Left forelimb (tissue), 1 donor: Measurements from ENCODE around the gene ROCK2.
"Not testable (repeated sequence)": the region's sequence is repeated elsewhere in the genome, so short reads cannot be mapped to it uniquely, and the experiment has no call there.

Experiments
- DNase-seq: peaks from one replicate; pipeline ENCODE4 v3.0.0-alpha.2; 2018; ENCODE audit warnings: low spot score

ROCK2 gene

GRCh38 chr2:11177871-11178690 is 166.4 kb downstream of the ROCK2 start:
- DNase-seq: no peak

GRCh38 chr2:11175293-11175795 is 169.1 kb downstream of the ROCK2 start:
- DNase-seq: no peak

- no peak for DNase-seq
Observed at GRCh38 chr2:11174222-11174621, 170.2 kb downstream of the ROCK2 start.

- DNase-seq: no peak
Observed at GRCh38 chr2:11169333-11169732, 175.1 kb downstream of the ROCK2 start.

GRCh38 chr2:11168488-11168887 is 175.9 kb downstream of the ROCK2 start:
- DNase-seq: no peak

- no peak for DNase-seq
Observed at GRCh38 chr2:11166476-11166875, 178.0 kb downstream of the ROCK2 start.

GRCh38 chr2:11165046-11165445 is 179.4 kb downstream of the ROCK2 start:
- not testable (repeated sequence) for DNase-seq

DNA sequence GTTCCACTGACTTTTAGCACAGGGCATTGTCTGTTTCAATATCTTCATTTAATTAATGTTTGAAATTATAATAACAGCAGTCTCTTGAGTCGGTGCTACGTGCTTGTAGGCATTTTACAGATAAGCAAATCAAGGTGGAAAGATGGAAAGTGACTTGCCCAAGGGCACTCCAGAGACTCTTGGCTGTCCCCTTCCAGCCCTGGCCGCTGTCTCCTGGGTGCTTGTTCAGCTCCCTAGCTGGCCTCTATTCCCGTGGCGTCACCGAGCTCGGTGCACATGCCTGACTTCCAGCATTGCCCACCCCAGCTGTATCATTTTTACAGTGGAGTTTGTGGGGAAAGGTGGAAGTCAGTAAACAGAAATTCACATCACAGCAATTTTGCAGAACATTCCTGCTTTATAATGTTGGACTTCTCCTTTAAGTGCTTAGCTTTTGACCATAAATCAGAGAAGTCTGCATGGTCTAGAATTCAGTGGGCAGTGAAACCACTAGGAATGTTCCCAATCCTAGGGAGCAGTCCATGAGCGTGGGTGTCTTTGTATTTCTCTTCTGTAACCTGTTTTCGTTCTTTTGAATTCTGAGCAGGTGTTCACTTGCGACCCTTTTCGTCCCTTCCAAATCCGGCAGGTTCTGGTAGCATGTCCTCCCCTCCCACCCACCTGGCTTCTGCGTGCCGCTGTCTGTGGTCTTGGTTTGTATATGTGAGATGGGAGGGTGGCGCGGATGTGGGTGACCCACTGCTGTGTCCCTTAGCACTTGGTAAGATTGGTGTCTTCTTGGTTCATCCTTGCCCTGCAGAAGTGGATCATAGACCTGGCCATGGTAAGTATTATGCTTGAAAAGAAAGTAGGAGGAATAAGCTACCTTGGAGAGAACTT is 180.8 kb downstream of the ROCK2 start:
- DNase-seq: no peak

- no peak for DNase-seq
Observed at GRCh38 chr2:11161747-11162146, 182.7 kb downstream of the ROCK2 start.

- no peak for DNase-seq
Observed at GRCh38 chr2:11160731-11161455, 183.5 kb downstream of the ROCK2 start.

DNA sequence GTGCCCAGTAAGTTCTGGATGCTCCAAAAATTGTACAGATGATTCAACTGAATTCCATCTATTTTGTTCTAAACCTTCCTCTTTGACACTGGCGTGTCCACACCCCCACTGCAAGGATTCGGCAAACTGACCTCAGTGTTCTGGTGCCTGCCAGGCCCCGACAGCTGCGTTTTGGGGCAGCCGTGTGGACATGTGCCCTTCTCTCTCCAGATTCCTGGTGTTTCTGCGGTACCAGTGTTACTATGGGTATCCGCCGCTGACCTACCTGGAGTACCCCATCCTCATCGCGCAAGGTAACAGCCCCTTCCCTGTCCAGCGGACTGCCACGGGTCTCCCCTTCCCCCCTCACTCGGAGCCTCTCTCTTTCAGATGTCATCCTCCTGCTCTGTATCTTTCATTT is 184.2 kb downstream of the ROCK2 start:
- DNase-seq: no peak

GRCh38 chr2:11159574-11160170 is 184.8 kb downstream of the ROCK2 start:
- DNase-seq: no peak

- DNase-seq: no peak
Observed at GRCh38 chr2:11158916-11159573, 185.4 kb downstream of the ROCK2 start.

GRCh38 chr2:11157731-11158130 is 186.7 kb downstream of the ROCK2 start:
- DNase-seq: no peak

DNA sequence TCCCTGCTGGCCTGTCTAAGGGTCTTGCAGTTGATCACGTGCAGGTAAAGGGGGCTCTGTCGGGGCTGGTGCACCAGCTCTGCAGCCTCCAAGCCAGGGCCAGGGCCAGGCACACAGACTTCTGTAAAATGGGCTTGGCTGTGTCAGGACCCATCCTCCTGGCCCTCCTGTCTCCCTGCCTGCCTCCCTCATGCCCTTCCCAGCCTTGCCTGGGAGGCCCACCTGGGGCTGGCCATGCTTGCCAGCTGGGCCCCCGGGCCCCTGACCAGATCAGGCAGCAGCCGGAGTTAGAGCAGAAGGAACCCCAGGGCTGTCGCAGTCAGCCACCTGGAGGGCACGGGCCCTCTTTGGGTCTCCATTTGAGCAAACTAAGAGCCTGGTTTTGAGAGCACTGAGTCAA is 187.1 kb downstream of the ROCK2 start:
- DNase-seq: no peak

GRCh38 chr2:11156396-11157075 is 187.9 kb downstream of the ROCK2 start:
- no peak for DNase-seq

GRCh38 chr2:11155381-11156035 is 188.9 kb downstream of the ROCK2 start, which contains the start of gene SLC66A3:
SLC66A3 (plus strand) TSS chr2:11155467; CDS start chr2:11155547, 80 bp downstream.
- DNase-seq: no peak

- peak; percentile 98 for DNase-seq
Observed at GRCh38 chr2:11154923-11155380, 189.5 kb downstream of the ROCK2 start.

DNA sequence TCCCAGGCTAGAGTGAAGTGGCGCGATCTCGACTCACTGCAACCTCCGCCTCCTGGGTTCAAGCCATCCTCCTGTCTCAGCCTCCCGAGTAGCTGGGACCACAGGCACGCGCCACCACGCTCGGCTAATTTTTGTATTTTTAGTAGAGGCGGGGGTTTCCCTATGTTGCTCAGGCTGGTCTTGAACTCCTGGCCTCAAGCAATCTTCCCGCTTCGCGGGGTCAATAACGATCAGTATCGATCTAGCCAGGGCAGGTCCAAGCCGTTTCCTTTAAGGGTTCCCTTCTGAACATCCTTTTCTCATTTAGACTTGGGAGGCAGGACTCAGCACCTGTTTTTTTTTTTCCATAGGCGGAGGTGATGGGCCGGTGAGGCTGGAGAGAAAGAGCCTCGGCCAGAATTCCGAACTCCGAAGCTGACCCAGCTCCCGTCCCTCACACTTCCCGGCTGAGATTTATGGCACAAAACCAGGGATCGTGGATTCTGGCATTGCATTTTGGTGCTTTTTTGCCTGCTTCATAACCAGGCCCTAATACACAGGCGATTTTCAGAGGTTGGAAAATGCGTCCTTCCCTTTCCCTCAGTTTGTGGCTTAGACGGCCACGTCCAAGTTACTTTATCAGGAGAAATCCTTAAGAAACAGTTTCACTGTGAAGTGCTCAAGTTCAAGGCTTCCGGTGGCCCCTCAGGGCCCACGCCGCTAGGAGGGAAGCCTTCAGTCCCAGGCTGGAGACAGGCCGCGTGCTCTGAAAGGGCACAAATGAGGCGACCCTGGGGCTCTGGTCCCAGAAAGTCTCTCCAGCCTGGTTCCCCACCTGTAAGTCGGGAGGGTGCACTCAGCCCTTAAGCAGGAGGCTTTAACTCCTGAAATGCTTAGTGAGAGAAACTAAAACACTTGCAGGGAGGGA is 190.2 kb downstream of the ROCK2 start:
- DNase-seq: no peak
